GM10266 (cell line): ENCODE results near the gene RNF180.
"Not testable (repeated sequence)": the region's sequence is repeated elsewhere in the genome, so short reads cannot be mapped to it uniquely, and the experiment has no call there.

ENCODE experiments used
- DNase-seq: peaks from one replicate; pipeline ENCODE4 v3.0.0; 2012; ENCODE audit errors: extremely low spot score
- TF ChIP-seq, protein P1 (sequence below): IDR thresholded peaks from 2 replicates; pipeline ENCODE4 v1.5.1; 2012; ENCODE audit warnings: mild to moderate bottlenecking, low read depth; ENCODE audit not compliant: control insufficient read depth, insufficient read depth; ENCODE audit errors: missing control alignments

The RNF180 gene

DNA sequence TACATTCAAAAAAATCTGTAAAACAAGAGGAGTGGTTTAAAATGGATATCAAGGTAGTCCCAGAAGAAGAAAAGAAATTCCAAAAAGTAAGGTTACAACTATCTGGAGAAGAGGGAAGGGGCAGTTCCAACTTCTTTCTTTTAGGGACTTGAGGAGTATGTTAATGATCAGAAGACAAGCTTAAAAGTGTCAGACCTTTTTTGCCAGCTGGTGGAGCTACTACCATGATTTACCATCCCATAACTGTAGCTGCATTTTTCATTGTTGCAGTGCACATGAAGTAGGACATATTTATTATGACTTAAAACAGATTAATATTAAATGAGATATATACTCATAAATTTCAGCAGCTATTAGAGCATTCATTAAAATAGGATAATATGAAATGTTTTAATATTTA is 181.7 kb downstream of the RNF180 start:
- DNase-seq = no peak

DNA sequence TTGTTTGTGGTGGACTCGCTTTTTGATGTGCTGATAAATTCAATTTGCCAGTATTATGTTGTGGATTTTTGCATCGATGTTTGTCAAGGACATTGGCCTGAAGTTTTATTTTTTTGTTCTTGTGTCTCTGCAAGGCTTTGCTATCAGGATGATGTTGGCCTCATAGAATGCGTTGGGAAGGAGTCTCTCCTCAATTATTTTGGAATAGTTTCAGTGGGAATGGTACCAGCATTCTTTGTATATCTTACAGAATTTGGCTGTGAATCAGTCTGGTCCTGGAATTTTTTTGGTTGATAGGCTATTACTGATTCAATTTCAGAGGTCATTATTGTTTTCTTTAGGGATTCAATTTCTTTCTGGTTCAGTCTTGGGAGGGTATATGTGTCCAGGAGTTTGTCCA is 198.8 kb downstream of the RNF180 start:
- DNase-seq = no peak
- TF ChIP-seq, protein P1, sequence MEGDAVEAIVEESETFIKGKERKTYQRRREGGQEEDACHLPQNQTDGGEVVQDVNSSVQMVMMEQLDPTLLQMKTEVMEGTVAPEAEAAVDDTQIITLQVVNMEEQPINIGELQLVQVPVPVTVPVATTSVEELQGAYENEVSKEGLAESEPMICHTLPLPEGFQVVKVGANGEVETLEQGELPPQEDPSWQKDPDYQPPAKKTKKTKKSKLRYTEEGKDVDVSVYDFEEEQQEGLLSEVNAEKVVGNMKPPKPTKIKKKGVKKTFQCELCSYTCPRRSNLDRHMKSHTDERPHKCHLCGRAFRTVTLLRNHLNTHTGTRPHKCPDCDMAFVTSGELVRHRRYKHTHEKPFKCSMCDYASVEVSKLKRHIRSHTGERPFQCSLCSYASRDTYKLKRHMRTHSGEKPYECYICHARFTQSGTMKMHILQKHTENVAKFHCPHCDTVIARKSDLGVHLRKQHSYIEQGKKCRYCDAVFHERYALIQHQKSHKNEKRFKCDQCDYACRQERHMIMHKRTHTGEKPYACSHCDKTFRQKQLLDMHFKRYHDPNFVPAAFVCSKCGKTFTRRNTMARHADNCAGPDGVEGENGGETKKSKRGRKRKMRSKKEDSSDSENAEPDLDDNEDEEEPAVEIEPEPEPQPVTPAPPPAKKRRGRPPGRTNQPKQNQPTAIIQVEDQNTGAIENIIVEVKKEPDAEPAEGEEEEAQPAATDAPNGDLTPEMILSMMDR = no peak

More for the DNA sequence above, 181.7 kb downstream of the RNF180 start:
- TF ChIP-seq, protein P1 = no peak

DNA sequence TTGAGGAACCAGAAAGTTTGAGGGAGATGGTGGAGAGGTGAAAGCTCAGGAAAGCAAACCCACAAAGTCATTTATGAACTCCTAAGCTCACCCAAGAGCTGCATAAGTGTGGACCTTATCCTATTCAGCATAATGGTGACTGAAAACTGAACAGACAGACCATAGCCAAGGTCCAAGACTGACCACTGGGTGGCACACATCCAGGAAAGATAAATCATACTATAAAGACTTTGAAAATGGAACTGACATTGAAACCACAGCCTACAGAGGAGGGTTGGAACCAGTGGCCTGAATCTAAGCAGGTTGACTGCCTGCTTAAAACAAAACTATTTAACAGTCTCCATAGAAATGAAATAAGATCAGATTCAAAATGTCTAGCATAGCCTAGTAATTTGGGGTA is 219.1 kb downstream of the RNF180 start:
- no peak for DNase-seq
- TF ChIP-seq, protein P1 = peak; percentile 39

GRCh38 chr5:64397552-64397951 is 231.9 kb downstream of the RNF180 start:
- no peak for DNase-seq
- TF ChIP-seq, protein P1 = no peak

GRCh38 chr5:64398735-64399134 is 233.1 kb downstream of the RNF180 start:
- not testable (repeated sequence) for DNase-seq

GRCh38 chr5:64407103-64407825 is 241.6 kb downstream of the RNF180 start:
- not testable (repeated sequence) for DNase-seq

DNA sequence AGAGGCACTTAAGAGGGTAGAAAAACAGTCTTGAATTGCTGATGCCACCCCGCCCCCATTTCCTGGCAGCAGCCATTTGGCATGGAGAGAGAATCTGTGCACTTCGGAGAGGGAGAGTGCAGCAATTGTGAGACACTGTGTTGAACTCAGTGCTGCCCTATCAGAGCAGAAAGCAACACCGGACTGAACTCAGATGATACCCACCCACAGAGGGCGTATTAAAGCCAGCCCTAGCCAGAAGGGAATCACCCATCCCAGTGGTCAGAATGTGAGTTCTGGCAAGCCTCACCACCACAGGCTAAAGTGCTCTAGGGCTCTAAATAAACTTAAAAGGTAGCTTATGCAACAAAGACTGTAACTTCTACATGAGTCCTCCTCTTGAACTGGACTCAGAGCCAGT is 251.7 kb downstream of the RNF180 start:
- DNase-seq = no peak
- TF ChIP-seq, protein P1 = no peak

DNA sequence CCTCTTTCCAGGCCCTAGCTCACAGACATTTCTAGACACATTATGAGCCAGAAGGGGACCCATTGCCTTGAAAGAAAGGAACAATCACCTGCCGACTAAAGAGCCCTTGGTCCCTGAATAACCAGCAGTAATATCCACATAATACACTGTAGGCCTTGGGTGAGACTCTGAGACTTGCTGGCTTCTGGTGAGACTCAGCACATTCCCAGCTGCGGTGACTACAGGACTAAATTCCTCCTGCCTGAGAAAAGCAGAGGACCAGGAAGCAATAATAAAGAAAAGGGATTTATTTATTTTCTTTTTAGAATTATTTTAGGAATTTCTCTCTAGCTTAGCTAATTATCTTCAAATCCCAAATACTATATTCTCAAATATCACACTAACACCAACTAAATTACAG is 252.4 kb downstream of the RNF180 start:
- TF ChIP-seq, protein P1 = no peak
- DNase-seq = no peak
